HG03354 (cell line): Measurements from ENCODE around the gene SPINK4.

ENCODE experiments used
- ATAC-seq: cut with Tn5 transposase; IDR thresholded peaks from one replicate; pipeline ENCODE4 v1.9.1; 2021; ENCODE audit warnings: mild to moderate bottlenecking; ENCODE audit not compliant: unreplicated experiment, poor library complexity, severe bottlenecking

Gene SPINK4

DNA sequence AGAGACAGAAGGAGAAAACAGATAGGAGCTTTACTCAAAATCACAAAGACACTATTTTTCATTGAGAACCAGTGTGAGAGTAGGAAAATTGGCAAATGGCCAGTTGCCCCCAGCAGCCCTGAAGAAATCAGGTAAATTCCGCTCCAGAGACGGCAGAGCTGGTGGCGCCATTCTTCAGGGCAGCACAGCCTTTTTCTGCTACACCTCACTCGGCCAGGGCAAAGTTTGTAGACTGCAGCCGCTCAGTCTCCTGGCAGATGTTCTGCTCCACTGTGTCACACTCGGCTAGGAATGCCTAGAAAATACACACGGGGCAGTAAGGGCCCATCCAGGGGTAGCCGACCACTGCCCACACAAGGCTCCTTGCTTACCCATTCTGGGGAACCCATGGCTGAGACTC, 15.0 kb downstream of the SPINK4 start:
- ATAC-seq: no peak

DNA sequence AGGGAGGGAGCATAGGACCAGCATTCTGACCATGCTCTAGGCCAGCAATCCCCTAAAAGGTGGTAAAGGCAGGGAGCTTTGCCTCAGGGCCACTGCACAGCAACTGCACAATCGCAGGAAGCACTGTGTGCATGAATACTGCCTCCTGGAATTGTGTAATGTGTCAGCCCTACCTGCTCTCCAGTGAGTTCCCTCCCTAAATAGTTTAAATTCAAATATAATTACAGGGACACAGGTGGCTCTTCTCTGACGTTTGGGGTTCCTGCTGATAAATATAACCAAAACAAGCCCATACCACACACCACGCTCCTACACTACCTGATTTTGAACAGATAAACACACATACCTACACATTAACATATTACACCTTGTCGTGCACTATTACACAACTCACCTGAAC, 15.5 kb downstream of the SPINK4 start:
- ATAC-seq: no peak

- no peak for ATAC-seq
Measured at GRCh38 chr9:33256236-33256635, 16.3 kb downstream of the SPINK4 start.

DNA sequence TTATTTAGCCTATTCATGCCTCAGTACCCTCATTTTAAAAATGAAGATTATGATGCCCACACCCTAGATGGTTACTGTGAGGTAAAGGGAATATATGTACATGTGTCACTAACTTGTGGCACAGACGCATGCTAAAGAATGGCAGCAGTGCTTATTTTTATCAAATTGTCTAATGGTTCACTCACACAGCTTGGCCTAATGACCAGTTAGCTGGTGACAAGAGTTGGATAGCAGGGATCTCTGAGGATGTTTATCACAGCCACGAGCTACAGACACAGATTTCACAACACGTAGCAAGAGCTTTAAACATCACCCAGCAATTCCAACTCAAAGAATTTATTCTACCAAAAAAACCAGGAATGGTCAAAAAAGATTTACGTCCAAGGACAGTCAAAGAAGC, 17.3 kb downstream of the SPINK4 start:
- ATAC-seq: no peak

- ATAC-seq: no peak
Measured at GRCh38 chr9:33260372-33260771, 20.4 kb downstream of the SPINK4 start.

- no peak for ATAC-seq
Measured at GRCh38 chr9:33263131-33264002, 23.4 kb downstream of the SPINK4 start.

- ATAC-seq: peak; percentile 40
Measured at GRCh38 chr9:33264003-33264472, 24.1 kb downstream of the SPINK4 start.

- ATAC-seq: peak; percentile 84
Measured at GRCh38 chr9:33264473-33265177, 24.7 kb downstream of the SPINK4 start, which contains the start of the genes BAG1 and CHMP5. TSS of gene BAG1 (minus strand) at chr9:33264708. TSS of gene CHMP5 (plus strand) at chr9:33265049. CDS start at chr9:33265079, 30 bp downstream.

DNA sequence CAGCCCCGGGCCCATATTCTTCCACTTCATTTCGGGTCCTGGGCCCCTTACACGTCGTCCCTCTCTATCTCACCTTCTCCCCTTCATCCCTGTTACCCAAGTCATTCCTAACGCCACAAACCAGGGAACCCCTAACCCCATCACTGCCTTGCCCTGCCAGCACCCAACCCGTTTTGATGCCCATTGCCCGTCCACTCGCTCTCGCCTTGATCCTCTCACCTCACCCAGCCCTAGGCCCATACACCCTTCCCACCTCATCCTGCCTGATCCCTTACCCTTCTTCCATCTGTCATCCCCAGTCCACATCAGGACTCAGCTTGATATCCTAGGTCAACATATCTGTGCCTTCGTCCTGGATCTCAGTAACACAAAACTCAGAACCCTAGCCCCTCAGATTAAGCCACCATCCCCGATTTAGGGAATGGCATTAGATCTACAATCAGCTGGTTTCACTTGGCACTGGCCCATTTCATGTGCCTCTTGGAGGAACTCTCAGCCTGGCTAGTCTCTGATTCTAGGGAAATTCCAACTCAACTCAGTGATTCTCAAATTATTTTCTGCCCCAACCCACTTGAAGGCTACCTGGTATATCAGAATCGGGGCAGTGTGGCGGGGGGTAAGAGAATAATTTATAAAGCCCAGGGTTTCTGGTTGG, 25.4 kb downstream of the SPINK4 start:
- no peak for ATAC-seq

DNA sequence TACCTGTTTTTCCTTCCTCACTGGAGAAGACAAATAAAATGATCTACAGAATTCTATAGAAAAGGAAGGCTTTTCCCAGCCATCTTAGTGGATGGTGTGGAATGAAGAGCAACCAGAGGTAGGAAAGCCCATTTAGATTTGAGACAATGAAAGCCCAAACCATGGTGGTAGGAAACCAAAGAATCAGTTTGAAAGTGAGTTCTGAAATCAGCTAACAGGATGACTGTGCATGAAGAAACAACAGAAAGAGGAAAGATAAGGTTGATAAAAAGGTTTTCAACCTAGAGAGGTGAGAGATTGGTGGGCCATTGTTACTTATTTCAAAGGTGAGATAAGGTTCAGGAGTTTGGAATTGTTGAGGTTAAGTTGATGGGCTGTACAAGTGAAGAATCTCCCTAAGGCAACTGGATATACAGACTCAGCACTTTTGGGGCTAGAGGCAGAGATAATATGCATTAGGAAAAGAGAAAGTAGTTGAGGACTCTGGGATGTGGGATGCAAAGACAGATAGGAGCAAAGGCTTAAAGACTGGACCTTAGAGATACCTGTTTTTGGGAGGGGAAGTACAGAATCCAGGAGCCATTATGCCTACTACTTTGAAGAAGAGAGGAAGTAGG, 27.3 kb downstream of the SPINK4 start:
- ATAC-seq: no peak

DNA sequence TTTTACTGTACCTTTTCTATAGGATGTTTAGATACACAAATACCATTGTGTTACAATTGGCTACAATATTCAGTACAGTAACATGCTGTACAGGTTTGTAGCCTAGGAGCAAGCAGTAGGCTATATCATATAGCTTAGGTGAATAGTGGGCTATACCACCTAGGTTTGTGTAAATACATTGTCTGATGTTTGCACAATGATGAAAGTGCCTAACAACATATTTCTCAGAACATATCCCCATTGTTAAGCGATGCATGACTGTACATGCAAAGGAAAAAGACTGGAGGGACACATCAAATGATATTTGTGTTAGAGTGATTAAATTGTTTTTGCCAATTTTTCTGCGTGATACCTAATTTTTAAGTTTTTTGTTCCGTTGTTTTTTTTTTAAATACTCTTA, 30.2 kb downstream of the SPINK4 start:
- no peak for ATAC-seq

DNA sequence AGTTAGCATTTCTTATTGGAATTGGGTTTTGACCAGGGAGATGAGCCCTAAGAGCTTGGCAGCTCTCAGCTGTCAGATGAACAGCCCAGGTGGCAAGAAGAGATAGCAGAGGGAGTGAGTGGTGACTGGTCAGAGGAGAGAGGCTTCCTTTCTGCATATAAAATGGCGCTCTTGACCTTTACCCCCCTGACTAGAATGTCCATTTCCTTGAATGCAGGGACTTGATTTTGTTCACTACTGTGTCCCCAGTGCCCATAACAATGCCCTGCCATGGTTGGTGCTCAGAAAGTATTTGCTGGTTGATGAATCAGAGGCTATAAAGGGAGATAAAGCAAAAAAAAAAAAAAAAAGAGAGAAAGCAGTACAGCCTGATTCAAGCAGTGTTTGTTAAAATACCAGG, 32.1 kb downstream of the SPINK4 start:
- no peak for ATAC-seq

DNA sequence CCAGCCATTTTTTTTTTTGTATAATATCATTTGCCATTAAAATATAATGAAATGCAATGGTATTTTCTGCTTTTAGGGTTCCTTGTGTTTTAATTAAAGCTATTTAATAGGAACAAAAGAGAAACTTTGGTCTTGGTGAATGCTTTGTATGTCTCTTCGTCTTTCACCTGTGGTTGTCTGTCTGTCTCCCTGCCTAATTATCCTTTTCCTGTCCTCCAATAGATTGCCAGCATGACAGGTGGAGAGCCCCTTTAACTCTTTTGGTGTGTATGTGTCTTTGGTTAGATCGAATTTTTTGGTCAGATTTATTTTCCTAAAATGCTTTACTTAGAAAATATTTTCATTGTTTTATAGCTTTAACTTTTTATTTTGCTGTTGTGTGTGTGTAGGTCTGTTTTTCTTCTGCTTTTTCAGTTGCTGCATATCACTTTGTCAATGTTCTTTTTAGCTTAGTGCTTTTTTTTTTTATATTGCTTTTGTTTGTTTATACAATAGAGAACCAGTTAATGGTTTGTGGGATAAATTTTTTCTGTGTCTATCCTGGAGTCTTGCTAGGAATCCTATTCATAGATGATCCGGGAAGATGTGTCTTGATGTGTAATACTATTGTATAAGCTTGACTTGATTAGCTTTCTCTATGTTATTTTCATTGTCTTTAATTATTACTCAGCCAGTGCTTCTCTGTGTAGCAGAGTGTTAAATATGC, 33.5 kb downstream of the SPINK4 start:
- no peak for ATAC-seq

DNA sequence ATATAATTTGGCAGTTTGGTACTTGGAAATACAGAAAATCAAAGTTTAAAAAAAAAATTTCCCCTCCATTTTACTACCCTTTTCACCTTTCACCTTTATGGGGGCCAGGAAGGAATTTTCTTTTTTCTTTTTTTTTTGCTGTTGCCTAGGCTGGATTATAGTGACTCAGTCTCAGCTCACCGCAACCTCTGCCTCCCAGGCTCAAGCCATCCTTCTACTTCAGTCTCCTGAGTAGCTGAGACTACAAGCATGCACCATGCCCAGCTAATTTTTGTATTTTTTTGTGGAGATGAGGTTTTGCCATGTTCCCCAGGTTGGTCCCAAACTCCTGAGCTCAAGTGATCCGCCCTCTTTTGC, 34.0 kb downstream of the SPINK4 start:
- no peak for ATAC-seq

DNA sequence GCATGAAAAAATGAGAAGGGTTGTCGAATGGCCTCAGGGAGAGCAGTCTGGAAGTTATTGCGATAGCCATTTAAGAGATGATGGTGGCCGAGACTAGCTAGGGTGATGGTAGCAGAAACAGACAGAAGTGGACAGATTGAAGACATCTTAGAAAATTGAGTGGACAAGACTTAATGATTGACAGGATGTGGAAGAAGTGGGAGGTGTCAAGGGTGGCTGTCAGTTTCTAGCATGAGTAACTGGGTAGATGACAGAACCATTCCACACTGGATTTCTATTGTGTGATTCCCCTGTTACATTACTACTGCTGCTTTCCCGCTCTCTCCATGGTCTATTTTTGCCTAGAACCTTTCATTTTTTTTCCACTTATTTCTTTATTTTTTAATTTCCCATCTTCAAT, 37.5 kb downstream of the SPINK4 start:
- ATAC-seq: no peak

DNA sequence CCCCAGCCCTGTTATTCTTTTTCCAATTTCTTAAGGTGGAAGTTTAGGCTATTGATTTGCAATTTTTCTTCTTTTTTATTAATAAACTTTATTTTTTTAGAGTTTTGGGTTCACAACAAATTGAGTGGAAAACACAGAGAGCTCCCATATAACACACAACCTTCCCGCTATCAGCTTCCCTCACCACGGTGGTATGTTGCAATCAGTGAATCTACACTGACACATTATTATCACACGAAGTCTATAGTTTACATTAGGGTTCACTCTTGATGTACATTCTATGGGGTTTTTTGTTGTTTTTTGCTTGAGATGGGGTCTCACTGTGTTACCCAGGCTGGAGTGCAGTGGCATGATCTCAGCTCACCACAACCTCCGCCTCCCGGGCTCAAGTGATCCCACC, 45.5 kb downstream of the SPINK4 start:
- no peak for ATAC-seq

DNA sequence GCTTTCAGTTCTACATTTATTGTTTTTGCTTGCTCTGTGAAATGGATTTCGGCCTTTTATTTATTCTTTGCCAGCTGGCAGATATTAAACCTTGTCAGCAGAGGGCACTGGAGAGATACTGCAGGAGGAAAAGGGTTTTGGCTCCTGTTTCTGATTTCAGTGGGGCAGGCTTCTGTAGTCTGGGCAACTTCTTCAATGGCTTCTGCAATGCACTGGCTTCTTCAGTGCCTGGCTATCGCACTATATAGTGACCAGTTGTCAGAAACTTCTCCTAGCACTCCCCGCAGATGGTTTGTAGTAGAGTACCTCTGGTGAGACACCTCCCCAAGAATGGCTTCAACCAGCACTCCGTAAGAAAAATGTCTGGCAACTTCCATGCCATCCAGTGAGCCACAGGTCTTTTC, 47.1 kb downstream of the SPINK4 start:
- ATAC-seq: no peak

DNA sequence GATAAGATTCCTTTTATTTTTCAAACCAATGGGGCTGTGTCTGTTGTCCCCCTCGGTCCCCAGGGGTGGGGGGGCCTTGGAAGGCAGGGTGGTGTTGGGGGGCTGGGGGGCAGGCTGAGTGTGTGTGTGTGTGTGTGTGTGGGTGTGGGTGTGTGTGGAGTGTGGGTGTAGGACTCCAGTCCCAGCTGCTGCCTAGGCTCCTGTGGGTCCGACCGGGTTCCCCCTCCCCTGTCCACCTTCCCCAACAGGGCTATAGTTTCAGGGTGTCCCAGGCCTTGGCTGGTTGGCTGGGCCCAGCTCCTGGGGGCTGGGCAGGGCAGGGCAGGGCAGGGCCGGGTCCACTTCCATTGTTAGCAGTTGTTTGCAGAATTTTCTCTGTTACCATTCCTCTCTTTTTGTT, 48.3 kb downstream of the SPINK4 start:
- ATAC-seq: no peak

DNA sequence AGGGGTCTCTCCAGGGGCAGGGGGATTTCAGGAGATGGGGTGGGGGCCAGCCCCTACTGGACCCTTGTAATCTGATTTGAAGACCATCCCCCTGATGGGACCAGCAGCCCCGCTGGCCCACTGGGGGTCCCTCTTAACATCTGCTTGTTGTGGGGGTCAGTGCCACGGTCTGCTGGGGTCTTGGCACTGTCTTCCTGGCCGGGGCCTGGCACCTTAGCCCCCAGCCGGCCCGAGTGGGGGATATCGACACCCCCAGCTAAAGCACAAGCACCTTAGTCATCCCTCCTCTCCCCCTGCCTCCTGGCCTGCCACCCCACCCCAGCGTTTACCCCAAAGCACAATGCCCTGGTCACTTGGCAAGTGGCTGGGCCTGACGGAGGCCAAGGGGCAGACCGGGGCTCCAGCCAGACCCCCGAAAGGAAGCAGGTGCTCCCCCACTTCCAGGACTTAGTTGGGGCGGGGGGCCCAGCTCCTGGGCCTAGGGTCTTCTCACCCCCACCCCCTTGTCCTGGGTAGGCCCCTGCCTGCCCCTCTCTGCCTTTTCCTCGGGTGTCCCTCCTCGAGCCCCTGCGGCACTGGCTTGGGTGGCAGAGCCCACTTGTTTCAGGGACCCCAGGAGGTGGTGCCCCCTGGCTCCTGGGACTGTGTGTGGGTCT, 49.0 kb downstream of the SPINK4 start:
- no peak for ATAC-seq
